Retinal pigment epithelial cell (primary cell): ENCODE results near the gene RMND1.
"Not testable (repeated sequence)": the region's sequence is repeated elsewhere in the genome, so short reads cannot be mapped to it uniquely, and the experiment has no call there.

Source experiments
- DNase-seq: peaks from one replicate; pipeline ENCODE4 v3.0.0-alpha.2; 2010; ENCODE audit warnings: low read depth
- H3K4me3 ChIP-seq: 2 replicates; pipeline ENCODE4 v1.5.1; 2011; ENCODE audit warnings: mild to moderate bottlenecking, low read length, control low read depth, moderate library complexity
- CTCF ChIP-seq: conservative IDR thresholded peaks from 2 replicates; pipeline ENCODE4 v1.5.1; 2011; ENCODE audit warnings: low read depth, low read length, control low read depth, inconsistent platforms

Gene RMND1

GRCh38 chr6:151387175-151387970 lies 64.6 kb downstream of the RMND1 start:
- no peak overlapping the region for H3K4me3 ChIP-seq
- TF ChIP-seq CTCF, result no peak
- peak; percentile 60 for DNase-seq

- DNase-seq, result no peak
- H3K4me3 ChIP-seq, result no peak overlapping the region
- no peak for TF ChIP-seq CTCF
Observed at GRCh38 chr6:151385177-151385576, 66.7 kb downstream of the RMND1 start.

- no peak overlapping the region for H3K4me3 ChIP-seq
- TF ChIP-seq CTCF, result no peak
- no peak for DNase-seq
Observed at GRCh38 chr6:151384151-151384550, 67.8 kb downstream of the RMND1 start.

GRCh38 chr6:151382631-151383030 lies 69.3 kb downstream of the RMND1 start:
- DNase-seq, H3K4me3 ChIP-seq: not testable (repeated sequence)

GRCh38 chr6:151381722-151382121 lies 70.2 kb downstream of the RMND1 start:
- H3K4me3 ChIP-seq, result no peak overlapping the region
- no peak for DNase-seq
- no peak for TF ChIP-seq CTCF

- no peak for DNase-seq
- TF ChIP-seq CTCF, result no peak
- no peak overlapping the region for H3K4me3 ChIP-seq
Observed at GRCh38 chr6:151380848-151381205, 71.1 kb downstream of the RMND1 start.

GRCh38 chr6:151379933-151380847 lies 71.7 kb downstream of the RMND1 start:
- DNase-seq, result no peak
- TF ChIP-seq CTCF, result no peak
- H3K4me3 ChIP-seq, result no peak overlapping the region
